Mucosa of stomach (tissue), 1 donor: ENCODE measurements around the gene HDAC1.
A peak's percentile ranks its signal among the peaks of the same experiment; 100 is the strongest.

Source experiments
- H3K27me3 ChIP-seq: one replicate; pipeline ENCODE4 v1.7.0; 2013; ENCODE audit warnings: mild to moderate bottlenecking, low read length; ENCODE audit not compliant: control insufficient read depth, insufficient read depth
- H3K36me3 ChIP-seq: one replicate; pipeline ENCODE4 v1.7.0; 2013; ENCODE audit warnings: low read length; ENCODE audit not compliant: control insufficient read depth, insufficient read depth
- H3K4me1 ChIP-seq: one replicate; pipeline ENCODE4 v1.7.0; 2013; ENCODE audit warnings: mild to moderate bottlenecking, low read length; ENCODE audit not compliant: control insufficient read depth, insufficient read depth
- H3K4me3 ChIP-seq: one replicate; pipeline ENCODE4 v1.7.0; 2013; ENCODE audit warnings: low read length
- H3K9ac ChIP-seq: one replicate; pipeline ENCODE4 v1.7.0; 2013; ENCODE audit warnings: mild to moderate bottlenecking, low read length, moderate library complexity
- H3K9me3 ChIP-seq: one replicate; pipeline ENCODE4 v1.7.0; 2013; ENCODE audit warnings: mild to moderate bottlenecking, low read length, moderate library complexity; ENCODE audit not compliant: control insufficient read depth
- donor health status: Pancreatic carcinoma.

The HDAC1 gene

GRCh38 chr1:32316903-32317277 is 25.0 kb downstream of the HDAC1 start:
- H3K4me3 ChIP-seq: no peak overlapping the region
- H3K9ac ChIP-seq: no peak overlapping the region
- no peaks in the 10 kb centered on the region for H3K27me3 ChIP-seq
- no peaks in the 10 kb centered on the region for H3K36me3 ChIP-seq
- no peaks in the 10 kb centered on the region for H3K9me3 ChIP-seq
- H3K4me1 ChIP-seq: peaks cover 31% of the 10 kb centered on the region

GRCh38 chr1:32318127-32318869 is 26.4 kb downstream of the HDAC1 start:
- H3K36me3 ChIP-seq: no peaks in the 10 kb centered on the region
- H3K9me3 ChIP-seq: no peaks in the 10 kb centered on the region
- H3K4me3 ChIP-seq: no peak overlapping the region
- no peak overlapping the region for H3K9ac ChIP-seq
- peaks cover 44% of the 10 kb centered on the region for H3K4me1 ChIP-seq
- H3K27me3 ChIP-seq: no peaks in the 10 kb centered on the region

- H3K36me3 ChIP-seq: peaks cover under 1% of the 10 kb centered on the region
- peak overlapping the region; percentile 62 for H3K9ac ChIP-seq
- no peaks in the 10 kb centered on the region for H3K9me3 ChIP-seq
- H3K4me1 ChIP-seq: peaks cover 47% of the 10 kb centered on the region
- no peak overlapping the region for H3K4me3 ChIP-seq
- no peaks in the 10 kb centered on the region for H3K27me3 ChIP-seq
These were observed 29.9 kb downstream of the HDAC1 start for GRCh38 chr1:32321712-32322291.

DNA sequence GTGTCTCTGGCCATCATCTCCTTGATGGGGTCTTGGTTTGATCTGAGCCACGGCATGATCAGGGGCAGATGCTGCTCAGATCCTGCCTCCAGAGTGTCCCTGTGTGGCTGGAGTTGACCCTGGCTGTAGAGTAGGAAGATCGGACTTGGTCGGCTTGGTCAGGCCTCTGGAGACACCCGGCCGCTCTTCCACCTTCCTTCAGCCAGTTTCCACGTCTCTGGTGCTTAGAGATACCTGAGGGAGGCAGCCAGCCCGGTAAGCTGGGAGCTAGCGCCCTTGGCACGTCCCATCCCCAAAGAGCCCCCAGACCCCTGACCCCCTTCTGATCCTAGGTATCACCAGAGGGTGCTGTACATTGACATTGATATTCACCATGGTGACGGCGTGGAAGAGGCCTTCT is 35.3 kb downstream of the HDAC1 start:
- H3K36me3 ChIP-seq: peaks cover 17% of the 10 kb centered on the region

DNA sequence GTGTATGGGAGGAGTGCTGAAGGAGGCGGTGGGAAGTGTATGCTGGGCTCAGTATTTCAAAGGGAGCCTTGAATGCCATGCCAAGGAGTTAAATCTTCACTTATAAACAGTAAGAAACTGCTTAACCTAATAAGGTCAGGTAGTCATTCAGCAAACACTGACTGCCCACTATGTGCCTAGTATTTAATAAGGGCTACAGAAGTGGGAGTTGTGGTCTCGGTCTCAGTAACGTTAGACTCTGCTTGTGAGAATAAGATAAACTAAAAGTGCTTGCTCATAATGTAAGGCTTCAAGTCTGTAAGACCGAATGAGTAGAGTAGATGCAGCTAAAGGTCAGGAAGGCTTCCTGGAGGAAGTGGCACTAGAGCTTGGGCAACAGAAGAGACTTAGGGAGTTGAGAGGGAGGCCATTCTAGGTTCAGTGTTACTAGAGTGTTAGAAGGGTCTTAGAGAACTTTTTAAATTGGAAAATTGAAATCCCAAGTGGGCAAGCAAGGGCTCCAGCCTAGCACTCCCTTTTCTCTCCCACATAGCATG is 38.1 kb downstream of the HDAC1 start:
- H3K27me3 ChIP-seq: no peaks in the 10 kb centered on the region
- H3K36me3 ChIP-seq: peaks cover 17% of the 10 kb centered on the region
- peaks cover 27% of the 10 kb centered on the region for H3K4me1 ChIP-seq
- no peak overlapping the region for H3K9ac ChIP-seq
- H3K4me3 ChIP-seq: no peak overlapping the region
- H3K9me3 ChIP-seq: no peaks in the 10 kb centered on the region

More for the DNA sequence above, 35.3 kb downstream of the HDAC1 start:
- Histone ChIP-seq H3K9me3 (no peaks in the 10 kb centered on the region), H3K27me3 (no peaks in the 10 kb centered on the region), H3K9ac (no peak overlapping the region), H3K4me3 (no peak overlapping the region), H3K4me1 (peaks cover 29% of the 10 kb centered on the region)

DNA sequence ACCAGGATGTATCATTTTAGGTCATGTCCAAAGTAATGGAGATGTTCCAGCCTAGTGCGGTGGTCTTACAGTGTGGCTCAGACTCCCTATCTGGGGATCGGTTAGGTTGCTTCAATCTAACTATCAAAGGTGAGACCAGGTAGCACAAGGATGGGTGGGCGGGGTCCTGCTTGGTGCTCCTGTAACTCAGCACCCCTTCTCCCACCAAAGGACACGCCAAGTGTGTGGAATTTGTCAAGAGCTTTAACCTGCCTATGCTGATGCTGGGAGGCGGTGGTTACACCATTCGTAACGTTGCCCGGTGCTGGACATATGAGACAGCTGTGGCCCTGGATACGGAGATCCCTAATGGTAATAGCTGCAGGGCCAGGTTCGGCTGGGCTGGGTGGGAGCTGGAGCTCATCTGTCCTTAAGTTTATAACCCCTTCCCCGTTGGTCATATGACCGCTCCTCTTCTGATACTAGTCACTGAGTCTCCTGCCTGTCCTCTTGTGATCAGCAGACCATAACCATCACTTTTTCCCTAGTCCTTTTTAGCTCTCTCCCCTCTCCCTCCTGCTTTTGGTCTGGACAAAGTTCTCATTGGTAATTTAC is 38.8 kb downstream of the HDAC1 start:
- H3K36me3 ChIP-seq: peaks cover 17% of the 10 kb centered on the region
- no peak overlapping the region for H3K9ac ChIP-seq
- peaks cover 30% of the 10 kb centered on the region for H3K4me1 ChIP-seq
- H3K9me3 ChIP-seq: no peaks in the 10 kb centered on the region
- H3K4me3 ChIP-seq: no peak overlapping the region
- no peaks in the 10 kb centered on the region for H3K27me3 ChIP-seq

- peaks cover 31% of the 10 kb centered on the region for H3K4me1 ChIP-seq
- no peaks in the 10 kb centered on the region for H3K9me3 ChIP-seq
- H3K9ac ChIP-seq: no peak overlapping the region
- no peaks in the 10 kb centered on the region for H3K27me3 ChIP-seq
- H3K36me3 ChIP-seq: peaks cover 17% of the 10 kb centered on the region
- H3K4me3 ChIP-seq: no peak overlapping the region
These were observed 39.7 kb downstream of the HDAC1 start for GRCh38 chr1:32331549-32331948.

DNA sequence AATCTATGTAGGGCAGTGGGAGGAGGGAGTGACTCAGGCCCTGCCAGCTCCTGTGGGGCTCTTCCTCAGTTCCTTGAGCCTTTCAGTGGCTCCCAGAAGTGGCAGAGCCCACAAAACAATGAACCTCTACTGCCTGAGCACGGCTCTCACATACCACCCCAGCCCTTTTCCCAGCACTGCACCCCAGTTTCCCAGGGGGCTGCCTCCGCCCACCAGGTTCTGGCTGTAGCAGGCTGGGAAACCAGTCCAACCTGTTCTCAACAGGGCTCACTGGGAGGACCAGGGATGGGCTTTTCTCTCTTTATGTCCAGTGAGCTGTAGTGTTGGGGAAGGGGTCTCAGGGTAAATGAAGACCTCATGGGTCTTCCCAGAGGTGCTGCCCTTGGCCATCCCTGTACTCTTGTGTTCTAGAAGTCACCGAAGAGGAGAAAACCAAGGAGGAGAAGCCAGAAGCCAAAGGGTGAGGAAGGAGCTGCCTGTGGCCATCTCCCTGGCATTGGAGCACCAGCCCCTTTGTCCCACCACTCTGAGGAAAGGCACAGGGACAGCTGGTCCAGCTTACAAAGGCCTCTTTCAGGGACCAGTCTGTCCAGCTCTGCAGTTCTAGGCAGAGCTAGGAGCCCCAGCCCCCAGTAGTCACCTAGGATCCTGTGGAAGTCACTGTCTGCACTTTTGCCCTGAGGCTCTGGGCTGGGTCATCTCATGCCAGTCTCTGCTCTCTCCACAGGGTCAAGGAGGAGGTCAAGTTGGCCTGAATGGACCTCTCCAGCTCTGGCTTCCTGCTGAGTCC is 40.6 kb downstream of the HDAC1 start:
- H3K9me3 ChIP-seq: no peaks in the 10 kb centered on the region
- H3K9ac ChIP-seq: peak overlapping the region; percentile 3
- H3K4me3 ChIP-seq: no peak overlapping the region
- no peaks in the 10 kb centered on the region for H3K27me3 ChIP-seq
- H3K4me1 ChIP-seq: peaks cover 41% of the 10 kb centered on the region
- H3K36me3 ChIP-seq: peaks cover 12% of the 10 kb centered on the region

- H3K36me3 ChIP-seq: peaks cover 12% of the 10 kb centered on the region
- no peaks in the 10 kb centered on the region for H3K27me3 ChIP-seq
- peak overlapping the region; percentile 69 for H3K9ac ChIP-seq
- H3K4me3 ChIP-seq: peak overlapping the region; percentile 18
- H3K9me3 ChIP-seq: no peaks in the 10 kb centered on the region
- peaks cover 50% of the 10 kb centered on the region for H3K4me1 ChIP-seq
These were observed 41.5 kb downstream of the HDAC1 start for GRCh38 chr1:32333251-32333963.

DNA sequence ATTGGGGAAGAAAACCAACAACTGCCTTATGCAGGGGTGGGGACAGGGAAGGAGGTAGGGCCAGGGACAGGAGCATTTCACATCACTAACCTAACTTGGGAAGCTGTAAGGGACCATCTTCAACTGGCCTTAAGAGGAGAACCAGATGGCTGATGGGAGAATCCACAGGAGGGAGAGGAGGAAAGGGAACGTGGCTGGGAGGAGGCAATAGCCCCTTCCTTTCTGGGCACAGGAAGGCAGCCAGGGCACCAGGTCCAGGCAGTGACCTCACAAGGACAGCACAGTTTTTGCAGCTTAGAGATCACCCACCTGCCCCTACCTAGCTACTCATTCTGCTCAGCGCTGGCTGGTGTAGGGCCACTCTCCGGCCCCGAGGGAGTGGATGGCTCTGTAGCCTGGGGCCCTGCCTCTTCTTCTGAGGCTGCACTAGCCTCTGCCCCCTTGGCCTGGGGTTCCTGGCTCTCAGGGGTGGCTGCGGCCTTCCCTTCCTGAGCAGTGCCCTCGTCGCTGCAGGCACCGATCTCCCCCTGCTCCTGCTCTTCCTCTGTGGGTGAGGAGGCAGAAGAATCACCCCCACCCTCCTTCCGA is 42.5 kb downstream of the HDAC1 start:
- Histone ChIP-seq H3K27me3 (no peaks in the 10 kb centered on the region), H3K4me1 (peaks cover 60% of the 10 kb centered on the region), H3K9me3 (no peaks in the 10 kb centered on the region), H3K4me3 (peak overlapping the region; percentile 18), H3K36me3 (peaks cover 3% of the 10 kb centered on the region), H3K9ac (peak overlapping the region; percentile 69)

- no peaks in the 10 kb centered on the region for H3K36me3 ChIP-seq
- peaks cover 60% of the 10 kb centered on the region for H3K4me1 ChIP-seq
- H3K4me3 ChIP-seq: peak overlapping the region; percentile 18
- no peaks in the 10 kb centered on the region for H3K27me3 ChIP-seq
- no peaks in the 10 kb centered on the region for H3K9me3 ChIP-seq
- H3K9ac ChIP-seq: peak overlapping the region; percentile 69
These were observed 43.1 kb downstream of the HDAC1 start for GRCh38 chr1:32334864-32335534.
